Central memory CD8-positive, alpha-beta T cell (primary cell): ENCODE results near the gene LRRC61.
"Not testable (repeated sequence)": the region's sequence is repeated elsewhere in the genome, so short reads cannot be mapped to it uniquely, and the experiment has no call there.

Experiments used
- ATAC-seq: fragments of 150-1000 bp; cut with Tn5 transposase; replicated peaks from 2 replicates; pipeline ENCODE4 v1.10.0; 2022; ENCODE audit warnings: mild to moderate bottlenecking, moderate FRiP score, moderate number of reproducible peaks; ENCODE audit not compliant: poor library complexity, severe bottlenecking; ENCODE audit errors: extremely low read depth
- DNase-seq, 2 donors: peaks; one replicate each; pipeline ENCODE4 v3.0.0; 2021; ENCODE audit warnings: low spot score in 2 of 2
- H3K27ac Mint-ChIP-seq: one replicate; pipeline ENCODE4 v1.8.0; 2022; ENCODE audit warnings: low read depth, mild to moderate bottlenecking, moderate library complexity, mixed read lengths
- H3K27me3 Mint-ChIP-seq: one replicate; pipeline ENCODE4 v1.8.0; 2022; ENCODE audit warnings: mixed read lengths
- H3K36me3 Mint-ChIP-seq: one replicate; pipeline ENCODE4 v1.8.0; 2022; ENCODE audit warnings: mild to moderate bottlenecking, moderate library complexity, mixed read lengths; ENCODE audit not compliant: insufficient read depth
- H3K4me1 Mint-ChIP-seq: one replicate; pipeline ENCODE4 v1.8.0; 2022; ENCODE audit warnings: mixed read lengths
- H3K4me3 Mint-ChIP-seq: one replicate; pipeline ENCODE4 v1.8.0; 2022; ENCODE audit warnings: mild to moderate bottlenecking, moderate library complexity, mixed read lengths
- H3K9me3 Mint-ChIP-seq: one replicate; pipeline ENCODE4 v1.8.0; 2022; ENCODE audit warnings: mixed read lengths

LRRC61 gene, protein sequence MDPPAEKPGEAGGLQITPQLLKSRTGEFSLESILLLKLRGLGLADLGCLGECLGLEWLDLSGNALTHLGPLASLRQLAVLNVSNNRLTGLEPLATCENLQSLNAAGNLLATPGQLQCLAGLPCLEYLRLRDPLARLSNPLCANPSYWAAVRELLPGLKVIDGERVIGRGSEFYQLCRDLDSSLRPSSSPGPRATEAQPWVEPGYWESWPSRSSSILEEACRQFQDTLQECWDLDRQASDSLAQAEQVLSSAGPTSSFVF

DNA sequence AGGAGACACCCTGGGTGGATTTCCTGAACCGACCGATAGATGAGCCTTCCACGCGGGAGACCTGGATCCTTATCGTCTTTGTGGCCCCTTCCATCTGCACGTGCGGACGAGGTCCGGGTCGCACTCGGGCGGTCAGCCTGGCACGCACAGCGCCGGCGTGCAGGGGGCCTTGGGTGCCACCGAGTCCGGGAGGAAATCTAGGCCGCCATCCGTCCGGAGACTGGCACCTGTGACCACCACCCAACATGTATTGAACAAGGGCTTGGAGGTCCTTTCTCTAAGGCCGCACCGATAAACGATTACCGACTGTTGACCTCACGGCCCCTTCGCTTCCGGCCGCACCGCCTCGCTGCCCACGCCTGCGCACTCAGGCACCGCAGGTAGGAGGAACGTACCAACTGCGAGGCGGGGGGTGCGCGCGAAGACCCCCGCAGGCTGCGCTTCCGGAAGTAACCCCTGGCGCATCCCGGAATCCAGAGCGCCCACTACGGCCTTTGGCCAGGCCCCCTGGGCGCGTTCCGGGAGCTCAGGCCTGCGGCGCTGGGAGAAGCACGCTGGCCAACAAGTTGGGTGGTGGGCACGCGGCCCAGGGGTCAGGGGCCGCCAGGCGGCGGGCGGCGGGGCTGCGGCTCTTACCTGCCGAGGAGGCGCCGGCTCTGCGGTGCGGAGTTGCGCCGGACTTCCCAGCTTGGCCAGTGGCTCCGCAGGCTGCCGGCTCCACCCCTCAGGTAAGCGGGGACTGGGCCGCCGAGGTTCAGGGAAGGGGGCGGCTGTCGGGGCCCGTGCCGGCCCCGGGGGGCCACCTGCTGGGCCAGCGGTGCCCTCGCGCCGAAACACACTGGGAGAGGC lies at the start of gene LRRC61, which contains the start of gene ACTR3C:
Gene LRRC61 (plus strand): TSS at position 523 of the 849 bp plus-strand sequence. CDS start 13,507 bp downstream, outside the sequence.
Gene ACTR3C (minus strand): TSS at position 713 of the 849 bp plus-strand sequence. CDS start 28,249 bp downstream, outside the sequence.
- Mint-ChIP-seq H3K27me3 (no peaks in the 10 kb centered on the region), H3K4me1 (peaks cover 40% of the 10 kb centered on the region), H3K4me3 (peak within 1 kb of the TSS; percentile 88), H3K36me3 (peaks cover 18% of the 10 kb centered on the region), H3K9me3 (no peaks in the 10 kb centered on the region), H3K27ac (peak within 1 kb of the TSS; percentile 93)
- DNase-seq: peak in 1 of 2 donors; percentile 22
- ATAC-seq: peak; percentile 47

DNA sequence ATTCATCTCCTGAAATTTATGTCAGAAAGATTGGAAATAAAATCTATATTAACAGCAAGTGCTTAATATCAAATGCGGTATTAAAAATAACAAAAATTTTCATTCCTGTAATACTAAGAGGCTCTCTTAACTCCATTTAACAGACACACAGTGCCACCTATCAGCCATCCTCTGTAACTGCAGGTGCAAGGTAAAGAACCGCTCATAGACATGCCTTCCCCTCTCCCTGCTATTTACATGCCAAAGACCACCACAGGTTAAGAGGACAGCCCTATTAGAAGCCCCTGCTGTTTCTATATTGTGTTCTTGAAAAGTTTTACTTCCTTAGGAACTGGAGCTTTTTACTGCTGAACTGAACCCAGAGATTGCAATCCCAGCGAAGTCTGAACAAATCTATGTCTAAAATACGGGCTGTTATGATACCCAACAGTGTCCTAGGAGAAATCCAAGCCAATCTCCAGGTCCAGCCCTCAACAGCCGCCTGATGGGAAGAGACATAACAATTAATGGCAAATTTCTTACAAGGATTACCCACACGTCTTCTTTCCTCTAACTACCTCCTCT lies 46.9 kb upstream of the LRRC61 start:
- DNase-seq (peak in 1 of 2 donors; percentile 27), ATAC-seq (peak; percentile 40)
- H3K27ac Mint-ChIP-seq, H3K36me3 Mint-ChIP-seq, H3K4me3 Mint-ChIP-seq, H3K4me1 Mint-ChIP-seq, H3K9me3 Mint-ChIP-seq, H3K27me3 Mint-ChIP-seq: not testable (repeated sequence)

DNA sequence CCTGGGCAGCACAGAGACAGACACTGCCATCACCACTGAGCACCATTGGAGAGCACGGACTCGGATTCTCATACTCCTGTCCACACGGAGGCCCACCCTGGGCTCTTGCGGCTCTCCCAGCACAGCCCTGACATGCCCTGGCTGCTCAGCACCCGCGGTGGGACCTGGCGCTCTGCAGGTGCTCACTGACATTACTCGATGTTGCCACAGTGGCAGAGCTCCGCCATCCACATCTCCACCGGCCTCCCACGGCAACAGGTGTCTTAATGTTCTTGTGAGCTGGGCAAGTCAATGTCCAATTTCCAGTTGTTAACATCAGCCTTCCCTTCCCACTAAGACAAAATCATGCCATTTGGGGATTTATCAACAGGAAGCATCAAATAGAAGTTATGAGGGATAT lies 44.8 kb upstream of the LRRC61 start:
- not testable (repeated sequence) for H3K9me3 Mint-ChIP-seq, H3K36me3 Mint-ChIP-seq, H3K27ac Mint-ChIP-seq, ATAC-seq, H3K4me3 Mint-ChIP-seq, H3K4me1 Mint-ChIP-seq, DNase-seq, H3K27me3 Mint-ChIP-seq

DNA sequence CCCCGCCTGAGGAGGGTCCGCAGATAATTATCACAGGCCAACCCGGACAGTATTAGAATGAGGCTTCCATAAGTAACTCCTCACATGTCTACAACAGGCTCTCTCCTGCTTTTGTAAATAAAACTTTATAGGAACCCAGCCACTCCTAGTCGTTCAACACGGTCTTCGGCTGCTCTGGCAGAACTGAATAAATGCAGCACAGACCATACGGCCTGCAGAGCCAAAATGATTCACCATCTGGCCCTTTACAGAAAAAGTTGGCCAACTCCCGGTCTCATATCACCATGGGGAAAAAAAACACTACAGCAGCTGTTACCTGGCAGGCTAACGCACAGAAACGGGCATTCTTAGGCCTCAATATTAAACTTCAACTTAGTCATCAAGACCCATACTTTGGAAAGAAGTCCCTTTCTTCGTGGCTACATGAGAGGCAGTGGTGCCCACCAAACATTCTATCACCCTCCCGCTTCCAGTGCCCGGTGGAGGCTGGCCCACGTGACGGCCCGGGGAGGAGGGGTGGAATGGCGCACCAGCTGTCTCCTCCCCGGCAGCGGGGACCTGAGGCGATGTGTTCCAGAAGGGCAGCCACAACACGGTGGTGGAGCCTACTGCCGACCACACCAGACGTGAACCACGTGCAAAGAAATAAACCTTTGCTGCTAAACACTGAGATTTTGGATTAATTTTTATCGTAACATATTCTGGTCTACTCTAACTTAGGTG lies 41.3 kb upstream of the LRRC61 start:
- H3K27ac Mint-ChIP-seq, DNase-seq, H3K9me3 Mint-ChIP-seq, ATAC-seq, H3K36me3 Mint-ChIP-seq, H3K4me3 Mint-ChIP-seq, H3K27me3 Mint-ChIP-seq, H3K4me1 Mint-ChIP-seq: not testable (repeated sequence)

DNA sequence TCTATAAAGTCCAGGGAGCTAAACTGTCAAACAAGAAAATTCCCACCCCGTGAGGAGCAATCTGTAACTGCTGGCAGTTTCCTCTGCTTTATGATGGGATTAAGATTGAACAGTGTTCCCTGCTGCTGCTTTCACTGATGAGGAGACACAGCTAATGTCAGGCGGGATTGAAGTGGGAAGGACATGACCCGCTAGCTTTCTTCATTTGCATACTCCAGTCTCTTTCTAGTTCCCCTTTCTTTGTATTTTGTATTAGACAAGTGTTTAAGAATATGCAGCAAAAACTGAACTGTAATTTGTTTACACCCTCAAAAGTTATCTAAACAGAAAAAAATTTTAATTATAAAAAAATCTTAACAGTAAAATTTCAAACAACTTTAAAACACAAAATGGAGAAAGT lies 40.0 kb upstream of the LRRC61 start:
- not testable (repeated sequence) for DNase-seq, H3K36me3 Mint-ChIP-seq, H3K4me3 Mint-ChIP-seq, H3K27ac Mint-ChIP-seq, H3K4me1 Mint-ChIP-seq, ATAC-seq, H3K9me3 Mint-ChIP-seq, H3K27me3 Mint-ChIP-seq

DNA sequence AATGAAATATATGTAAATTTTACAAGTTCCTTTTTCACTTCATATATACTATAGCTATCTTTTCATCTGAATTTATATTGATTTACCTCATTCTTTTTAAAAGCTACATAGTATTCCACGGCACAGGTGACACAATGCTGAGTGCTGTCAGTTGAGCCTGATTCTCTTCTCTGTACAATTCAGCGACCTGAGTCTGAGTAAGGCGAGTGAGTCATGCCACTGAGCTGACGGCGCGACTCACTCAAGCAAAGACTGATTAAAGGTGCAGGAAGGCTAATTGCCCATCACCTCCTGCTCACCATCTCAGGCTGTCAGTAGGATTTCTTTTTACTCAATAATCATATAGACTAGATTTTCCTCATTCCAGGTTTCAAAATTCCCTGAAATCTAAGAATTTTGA lies 39.5 kb upstream of the LRRC61 start:
- not testable (repeated sequence) for ATAC-seq

DNA sequence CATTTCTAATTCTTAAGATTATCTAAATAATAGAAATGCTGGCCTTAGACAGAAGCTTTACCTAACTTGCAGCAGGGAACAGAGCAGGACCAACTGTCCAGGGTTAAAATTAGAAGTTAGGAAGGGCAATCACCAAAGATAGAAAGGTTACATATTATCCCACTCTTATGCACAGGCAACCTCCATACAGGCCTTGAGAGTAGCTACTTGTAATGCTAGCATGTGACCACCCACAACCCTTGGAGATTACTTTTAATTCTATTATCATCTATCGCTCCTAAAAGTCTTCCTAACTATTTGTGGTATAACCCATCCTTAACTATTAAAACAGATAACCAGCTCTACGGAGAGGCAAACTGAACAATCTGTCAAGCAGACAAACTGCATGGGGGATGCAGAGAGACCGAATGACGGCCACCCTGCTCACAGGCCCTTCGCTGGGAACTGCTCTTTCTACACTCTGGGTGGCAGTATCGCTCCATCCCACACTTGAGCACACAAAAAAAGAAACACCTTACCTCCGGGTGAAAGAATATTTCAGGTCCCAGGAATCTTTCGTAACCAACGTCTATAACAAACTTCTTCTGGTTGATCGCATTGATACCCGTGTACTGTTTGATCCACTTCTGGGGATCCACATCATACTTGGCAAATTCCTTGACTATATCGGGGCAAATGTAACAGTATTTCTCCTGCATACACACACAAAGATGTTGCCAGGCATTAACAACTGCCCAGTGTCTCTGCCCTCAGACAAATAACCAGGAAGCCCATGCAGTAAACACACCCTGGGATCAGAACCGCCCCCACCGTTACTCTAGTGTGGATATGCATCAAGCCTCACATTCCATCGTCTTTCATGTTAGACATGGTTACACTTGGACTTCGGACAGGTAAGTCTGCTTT lies 37.1 kb upstream of the LRRC61 start:
- H3K27me3 Mint-ChIP-seq, DNase-seq, H3K9me3 Mint-ChIP-seq, H3K4me1 Mint-ChIP-seq, H3K27ac Mint-ChIP-seq, H3K36me3 Mint-ChIP-seq, H3K4me3 Mint-ChIP-seq: not testable (repeated sequence)
- ATAC-seq: peak; percentile 46

More for the DNA sequence above, 39.5 kb upstream of the LRRC61 start:
- H3K36me3 Mint-ChIP-seq, H3K4me3 Mint-ChIP-seq, H3K4me1 Mint-ChIP-seq, H3K27ac Mint-ChIP-seq, DNase-seq, H3K9me3 Mint-ChIP-seq, H3K27me3 Mint-ChIP-seq: not testable (repeated sequence)

DNA sequence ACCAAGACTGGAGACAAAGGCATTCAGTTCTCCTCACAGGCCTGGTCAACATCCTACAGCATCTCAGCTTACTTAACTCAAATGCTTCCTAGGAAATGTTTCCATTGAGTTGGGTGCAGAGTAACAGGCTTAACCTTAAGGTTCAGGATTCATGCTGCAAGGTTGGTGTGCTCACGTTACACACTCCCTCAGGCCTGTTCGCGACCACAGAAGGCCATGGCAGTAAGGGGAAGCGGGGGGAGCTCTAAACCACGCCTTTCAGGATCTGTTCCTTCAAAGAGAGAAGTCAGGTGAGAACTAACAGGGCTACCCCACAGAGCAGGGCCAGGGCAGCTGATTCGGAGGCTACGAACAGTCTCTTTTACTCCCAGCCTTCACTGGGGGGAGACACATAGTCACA lies 35.3 kb upstream of the LRRC61 start:
- H3K4me1 Mint-ChIP-seq, H3K27me3 Mint-ChIP-seq, H3K9me3 Mint-ChIP-seq, H3K27ac Mint-ChIP-seq, ATAC-seq, H3K4me3 Mint-ChIP-seq, H3K36me3 Mint-ChIP-seq, DNase-seq: not testable (repeated sequence)

DNA sequence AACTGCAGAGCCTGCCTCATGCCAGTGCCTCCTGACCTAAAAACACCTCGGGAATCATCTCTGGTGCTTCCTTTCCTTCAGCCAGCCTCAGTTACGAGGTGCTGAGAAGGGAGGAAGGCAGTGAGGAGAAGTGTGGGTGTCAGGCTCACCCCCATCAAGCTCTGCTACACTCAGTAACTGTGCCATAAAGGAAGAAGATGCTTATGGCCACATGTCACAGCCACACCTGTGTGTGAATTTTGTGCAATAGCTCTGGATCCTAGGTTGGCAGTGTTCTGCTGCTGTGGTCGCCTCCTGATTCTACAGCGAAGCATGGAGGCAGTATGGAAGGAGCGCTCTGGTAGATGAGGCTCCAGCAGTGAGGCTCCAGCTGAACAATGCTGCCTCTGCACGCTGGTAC lies 34.3 kb upstream of the LRRC61 start:
- H3K4me3 Mint-ChIP-seq, H3K36me3 Mint-ChIP-seq, H3K27ac Mint-ChIP-seq, H3K4me1 Mint-ChIP-seq, ATAC-seq, H3K9me3 Mint-ChIP-seq, H3K27me3 Mint-ChIP-seq, DNase-seq: not testable (repeated sequence)

DNA sequence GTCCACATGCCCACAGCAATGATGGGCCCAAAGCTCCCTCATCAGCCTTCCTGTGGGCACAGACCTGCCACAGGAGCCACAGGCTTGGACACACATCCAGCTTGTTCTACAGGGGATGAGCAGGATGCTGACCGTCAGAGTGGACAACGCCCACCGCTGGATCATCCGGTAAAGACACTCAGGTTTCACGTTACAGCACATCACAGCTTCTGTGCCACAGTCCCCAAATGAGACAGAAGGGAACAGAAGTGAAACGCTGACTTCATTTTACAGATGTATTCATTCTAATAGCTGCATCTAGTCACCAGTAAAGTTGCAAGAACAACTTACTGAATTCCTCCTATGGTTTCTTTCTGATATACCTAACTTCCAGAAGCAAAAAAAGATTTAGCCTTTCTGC lies 32.8 kb upstream of the LRRC61 start:
- ATAC-seq, H3K27me3 Mint-ChIP-seq, H3K36me3 Mint-ChIP-seq, DNase-seq, H3K27ac Mint-ChIP-seq, H3K9me3 Mint-ChIP-seq, H3K4me3 Mint-ChIP-seq, H3K4me1 Mint-ChIP-seq: not testable (repeated sequence)

DNA sequence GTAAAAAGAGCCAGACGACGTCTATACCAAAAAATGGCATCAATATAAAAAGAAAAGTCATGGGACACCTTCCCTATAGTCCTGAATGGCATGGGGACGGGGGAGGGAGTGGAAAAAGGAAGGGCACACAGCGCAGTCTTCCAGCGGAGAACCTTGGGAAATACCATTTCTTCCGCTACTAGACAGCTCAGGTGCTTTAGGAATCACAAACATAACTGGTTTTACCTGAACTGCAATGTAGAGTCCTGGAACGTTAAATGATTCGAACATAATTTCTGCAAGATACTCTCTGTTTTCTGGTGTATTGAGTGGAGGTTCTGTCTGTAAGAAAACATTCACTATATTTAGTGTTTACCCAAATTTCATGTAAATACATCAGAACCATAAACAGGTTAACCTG lies 28.1 kb upstream of the LRRC61 start:
- H3K9me3 Mint-ChIP-seq, H3K4me3 Mint-ChIP-seq, H3K27me3 Mint-ChIP-seq, H3K36me3 Mint-ChIP-seq, ATAC-seq, H3K4me1 Mint-ChIP-seq, DNase-seq, H3K27ac Mint-ChIP-seq: not testable (repeated sequence)

DNA sequence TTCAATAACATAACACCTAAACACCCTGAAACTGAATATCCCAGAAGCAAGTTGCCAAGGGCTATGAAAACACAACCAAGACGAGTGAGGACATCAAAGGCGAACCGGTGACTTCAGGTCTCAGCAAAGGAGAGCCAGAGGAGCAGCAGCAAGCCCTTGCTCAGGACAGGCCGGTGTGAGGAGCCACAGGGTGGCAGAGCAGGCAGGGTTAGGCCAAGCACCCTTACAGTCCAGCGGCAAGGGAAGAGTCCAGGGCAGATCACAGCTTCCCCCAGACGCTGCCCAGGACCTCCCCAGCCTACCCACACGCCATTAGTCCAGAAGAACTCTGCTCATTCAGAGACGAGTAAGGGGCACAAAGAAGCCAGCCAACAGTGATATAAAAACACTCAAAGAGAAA lies 27.5 kb upstream of the LRRC61 start:
- not testable (repeated sequence) for H3K36me3 Mint-ChIP-seq, H3K4me1 Mint-ChIP-seq, ATAC-seq, H3K4me3 Mint-ChIP-seq, DNase-seq, H3K9me3 Mint-ChIP-seq, H3K27me3 Mint-ChIP-seq, H3K27ac Mint-ChIP-seq
